Measurements from ENCODE around the gene PIK3CB.

PIK3CB gene

DNA sequence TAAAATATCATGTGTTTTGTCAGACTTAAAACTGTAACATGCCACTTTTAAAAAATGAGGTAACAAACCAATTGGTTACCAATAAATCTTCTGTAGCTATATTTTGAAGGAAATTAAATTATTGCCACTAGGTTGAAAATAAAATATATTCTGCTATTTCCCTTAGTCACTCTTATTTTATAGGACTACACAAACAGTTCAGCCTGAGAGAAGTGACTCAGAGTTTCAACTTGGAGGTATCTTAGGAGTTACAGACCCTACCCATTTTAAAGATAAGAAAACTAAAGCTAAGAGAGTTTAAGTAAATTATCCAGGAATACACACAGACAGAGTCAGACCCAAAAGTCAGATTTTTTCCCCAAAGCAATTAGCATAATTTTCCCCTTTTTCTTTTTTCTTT, 65.1 kb downstream of the PIK3CB start:
- H3K36me3 ChIP-seq (ENCODE audit: insufficient read depth) = peaks cover 6% of the 10 kb centered on the region; the same call in 1 of the 2 replicates
- no peak overlapping the region for H3K9ac ChIP-seq
- no peaks in the 10 kb centered on the region for H3K79me2 ChIP-seq (ENCODE audit: insufficient read depth, low read depth)
- TF ChIP-seq, protein P1, sequence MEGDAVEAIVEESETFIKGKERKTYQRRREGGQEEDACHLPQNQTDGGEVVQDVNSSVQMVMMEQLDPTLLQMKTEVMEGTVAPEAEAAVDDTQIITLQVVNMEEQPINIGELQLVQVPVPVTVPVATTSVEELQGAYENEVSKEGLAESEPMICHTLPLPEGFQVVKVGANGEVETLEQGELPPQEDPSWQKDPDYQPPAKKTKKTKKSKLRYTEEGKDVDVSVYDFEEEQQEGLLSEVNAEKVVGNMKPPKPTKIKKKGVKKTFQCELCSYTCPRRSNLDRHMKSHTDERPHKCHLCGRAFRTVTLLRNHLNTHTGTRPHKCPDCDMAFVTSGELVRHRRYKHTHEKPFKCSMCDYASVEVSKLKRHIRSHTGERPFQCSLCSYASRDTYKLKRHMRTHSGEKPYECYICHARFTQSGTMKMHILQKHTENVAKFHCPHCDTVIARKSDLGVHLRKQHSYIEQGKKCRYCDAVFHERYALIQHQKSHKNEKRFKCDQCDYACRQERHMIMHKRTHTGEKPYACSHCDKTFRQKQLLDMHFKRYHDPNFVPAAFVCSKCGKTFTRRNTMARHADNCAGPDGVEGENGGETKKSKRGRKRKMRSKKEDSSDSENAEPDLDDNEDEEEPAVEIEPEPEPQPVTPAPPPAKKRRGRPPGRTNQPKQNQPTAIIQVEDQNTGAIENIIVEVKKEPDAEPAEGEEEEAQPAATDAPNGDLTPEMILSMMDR (conservative IDR thresholded peaks at IDR 0.05; ENCODE audit: low read depth, low read length) = no peak
- peaks cover 15% of the 10 kb centered on the region for H3K4me1 ChIP-seq (ENCODE audit: low read depth, poor library complexity, severe bottlenecking)
- no peak overlapping the region for H3K27ac ChIP-seq
- no peaks in the 10 kb centered on the region for H4K20me1 ChIP-seq (ENCODE audit: insufficient read depth)
- no peak overlapping the region for H2AFZ ChIP-seq (ENCODE audit: low read depth)
- H3K27me3 ChIP-seq (ENCODE audit: insufficient read depth, low read depth) = no peaks in the 10 kb centered on the region
- no peak overlapping the region for H3K4me2 ChIP-seq
- H3K4me3 ChIP-seq (IDR thresholded peaks at IDR 0.05; ENCODE audit: insufficient read depth, low read depth, low read length) = no peak overlapping the region

DNA sequence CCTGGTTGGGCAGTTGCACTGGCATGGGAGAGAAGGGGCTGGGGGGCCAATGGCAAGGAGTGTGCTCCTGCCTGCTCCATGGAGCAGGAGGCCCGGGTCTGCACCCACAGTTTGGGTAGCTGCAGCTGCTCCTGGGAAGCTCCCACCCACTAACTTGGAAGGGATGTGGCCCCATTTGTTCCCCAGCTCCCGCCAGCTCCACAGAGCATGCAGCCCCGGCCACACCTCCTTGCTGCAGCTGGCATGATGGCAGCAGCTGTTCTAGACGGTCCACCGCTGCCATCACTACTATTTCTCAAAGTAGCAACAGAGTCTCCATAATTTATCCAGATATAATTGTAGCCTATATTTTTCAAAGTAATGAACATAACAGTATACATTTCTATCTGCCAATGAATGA, 65.8 kb downstream of the PIK3CB start:
- Histone ChIP-seq H3K4me1 (ENCODE audit: low read depth, poor library complexity, severe bottlenecking) (peaks cover 9% of the 10 kb centered on the region), H3K36me3 (ENCODE audit: insufficient read depth) (peaks cover 6% of the 10 kb centered on the region; the same call in 1 of the 2 replicates), H3K4me3 (IDR thresholded peaks at IDR 0.05; ENCODE audit: insufficient read depth, low read depth, low read length) (no peak overlapping the region), H3K27ac (no peak overlapping the region), H4K20me1 (ENCODE audit: insufficient read depth) (no peaks in the 10 kb centered on the region), H3K9ac (no peak overlapping the region), H3K27me3 (ENCODE audit: insufficient read depth, low read depth) (no peaks in the 10 kb centered on the region), H3K79me2 (ENCODE audit: insufficient read depth, low read depth) (no peaks in the 10 kb centered on the region), H2AFZ (ENCODE audit: low read depth) (no peak overlapping the region), H3K4me2 (no peak overlapping the region)
- TF ChIP-seq, protein P1 (conservative IDR thresholded peaks at IDR 0.05; ENCODE audit: low read depth, low read length) = no peak

DNA sequence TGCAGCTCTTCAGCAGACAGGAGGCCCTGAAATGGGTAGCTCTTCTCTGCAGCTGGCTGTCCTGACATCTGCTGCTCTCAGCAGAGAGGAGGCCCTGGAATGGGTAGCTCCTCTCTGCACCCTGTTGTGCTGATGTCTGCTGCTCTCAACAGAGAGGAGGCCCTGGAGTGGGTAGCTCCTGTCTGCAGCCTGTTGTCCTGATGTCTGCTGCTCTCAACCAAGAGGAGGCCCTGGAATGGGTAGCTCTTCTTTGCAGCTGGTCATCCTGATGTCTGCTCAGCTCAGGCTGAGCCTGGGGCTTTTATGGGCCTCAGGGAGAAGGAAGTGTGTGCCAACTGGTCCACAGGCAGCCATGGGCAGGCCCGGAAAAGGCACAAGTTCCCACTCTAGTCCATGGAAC, 66.6 kb downstream of the PIK3CB start:
- Histone ChIP-seq H3K79me2 (ENCODE audit: insufficient read depth, low read depth) (no peaks in the 10 kb centered on the region), H3K36me3 (ENCODE audit: insufficient read depth) (peaks cover 6% of the 10 kb centered on the region; the same call in 1 of the 2 replicates), H3K4me3 (IDR thresholded peaks at IDR 0.05; ENCODE audit: insufficient read depth, low read depth, low read length) (no peak overlapping the region), H3K4me1 (ENCODE audit: low read depth, poor library complexity, severe bottlenecking) (peaks cover under 1% of the 10 kb centered on the region), H3K9ac (no peak overlapping the region), H3K27me3 (ENCODE audit: insufficient read depth, low read depth) (no peaks in the 10 kb centered on the region), H3K4me2 (no peak overlapping the region), H3K27ac (no peak overlapping the region), H2AFZ (ENCODE audit: low read depth) (no peak overlapping the region), H4K20me1 (ENCODE audit: insufficient read depth) (no peaks in the 10 kb centered on the region)
- TF ChIP-seq, protein P1 (conservative IDR thresholded peaks at IDR 0.05; ENCODE audit: low read depth, low read length) = no peak

DNA sequence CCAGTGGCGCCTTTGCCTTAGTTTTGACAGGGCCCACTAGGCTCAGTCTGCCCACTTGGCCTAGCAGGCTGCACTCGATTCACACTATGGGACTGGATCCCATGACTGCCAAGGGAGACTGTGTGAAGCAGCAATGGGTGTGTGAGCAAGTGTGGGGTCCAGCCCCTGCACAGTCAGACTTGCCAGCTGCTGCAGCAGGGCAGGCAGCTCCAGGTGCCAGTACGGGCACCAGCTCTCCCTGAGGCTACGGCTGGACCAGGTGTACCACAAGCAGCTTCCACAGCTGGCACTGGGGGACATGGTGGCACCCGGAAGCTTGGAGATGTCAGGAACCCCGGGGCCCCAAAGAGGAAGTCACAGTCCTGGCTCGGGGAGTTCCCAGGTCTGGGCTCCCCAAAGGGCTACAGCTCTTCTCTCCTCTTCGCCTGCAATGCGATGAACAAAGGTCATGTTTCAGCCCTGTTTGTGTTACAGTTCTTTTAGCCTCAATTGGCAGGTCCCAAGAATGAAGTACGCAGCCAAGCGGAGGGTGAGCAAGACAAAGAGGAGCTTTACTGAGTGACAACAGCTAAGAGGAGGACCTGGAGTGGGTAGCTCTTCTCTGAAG, 67.1 kb downstream of the PIK3CB start:
- Histone ChIP-seq H3K4me3 (IDR thresholded peaks at IDR 0.05; ENCODE audit: insufficient read depth, low read depth, low read length) (no peak overlapping the region), H3K36me3 (ENCODE audit: insufficient read depth) (peaks cover 6% of the 10 kb centered on the region; the same call in 1 of the 2 replicates), H3K27ac (no peak overlapping the region), H3K79me2 (ENCODE audit: insufficient read depth, low read depth) (no peaks in the 10 kb centered on the region), H3K4me1 (ENCODE audit: low read depth, poor library complexity, severe bottlenecking) (no peaks in the 10 kb centered on the region), H2AFZ (ENCODE audit: low read depth) (no peak overlapping the region), H3K27me3 (ENCODE audit: insufficient read depth, low read depth) (no peaks in the 10 kb centered on the region), H3K9ac (no peak overlapping the region), H3K4me2 (no peak overlapping the region), H4K20me1 (ENCODE audit: insufficient read depth) (no peaks in the 10 kb centered on the region)
- TF ChIP-seq, protein P1 (conservative IDR thresholded peaks at IDR 0.05; ENCODE audit: low read depth, low read length) = no peak

All from KMS-11 (cell line).